GM21367 (cell line): ENCODE data around the gene ODF2.

Experiments used
- ATAC-seq: cut with Tn5 transposase; IDR thresholded peaks from one replicate; pipeline ENCODE4 v1.9.1; 2021; ENCODE audit not compliant: unreplicated experiment

Gene ODF2

DNA sequence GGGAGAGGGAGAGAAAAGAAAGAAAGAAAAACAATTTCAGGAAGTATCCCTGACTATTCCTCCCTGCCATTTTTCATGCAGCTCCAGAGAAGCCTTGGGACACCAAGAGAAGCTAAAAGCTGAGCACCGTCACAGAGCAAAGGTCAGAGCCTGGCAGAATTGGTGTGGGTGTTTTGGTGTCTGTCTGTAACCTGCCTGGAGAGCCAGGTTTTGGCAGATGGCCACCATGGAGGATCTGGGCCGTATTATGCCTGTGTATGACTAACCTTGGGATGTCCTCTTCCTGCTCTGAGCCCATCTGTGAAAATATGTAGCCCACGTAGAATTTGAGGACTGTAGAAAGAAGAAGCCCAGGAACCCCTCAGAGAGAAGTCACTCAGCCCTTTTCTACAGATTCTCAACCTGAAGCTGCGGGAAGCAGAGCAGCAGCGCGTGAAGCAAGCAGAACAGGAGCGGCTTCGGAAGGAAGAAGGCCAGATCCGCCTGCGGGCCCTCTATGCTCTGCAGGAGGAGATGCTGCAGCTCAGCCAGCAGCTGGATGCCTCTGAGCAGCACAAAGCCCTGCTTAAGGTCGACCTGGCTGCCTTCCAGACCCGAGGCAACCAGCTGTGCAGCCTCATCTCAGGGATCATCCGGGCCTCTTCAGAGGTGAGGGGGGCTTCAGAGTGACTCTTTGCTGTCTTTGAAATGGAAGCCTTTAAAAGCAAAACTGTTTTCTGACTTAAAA is 67.6 kb downstream of the ODF2 start:
- no peak for ATAC-seq

DNA sequence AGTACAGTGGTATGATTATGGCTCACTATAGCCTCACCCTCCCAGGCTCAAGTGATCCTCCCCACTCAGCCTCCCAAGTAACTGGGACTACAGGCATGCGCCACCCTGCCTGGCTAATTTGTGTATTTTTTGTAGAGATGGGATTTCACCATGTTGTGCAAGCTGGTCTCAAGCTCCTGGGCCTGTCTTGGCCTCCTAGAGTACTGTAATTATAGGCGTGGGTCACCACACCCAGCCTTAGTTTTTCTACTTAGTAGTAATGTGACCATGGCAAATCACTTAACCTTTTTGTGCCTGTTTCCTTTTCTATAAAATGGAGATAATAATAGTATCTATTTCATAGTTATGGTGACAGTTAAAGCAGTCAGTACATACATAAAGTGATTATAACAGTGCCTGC is 70.9 kb downstream of the ODF2 start:
- ATAC-seq: no peak

DNA sequence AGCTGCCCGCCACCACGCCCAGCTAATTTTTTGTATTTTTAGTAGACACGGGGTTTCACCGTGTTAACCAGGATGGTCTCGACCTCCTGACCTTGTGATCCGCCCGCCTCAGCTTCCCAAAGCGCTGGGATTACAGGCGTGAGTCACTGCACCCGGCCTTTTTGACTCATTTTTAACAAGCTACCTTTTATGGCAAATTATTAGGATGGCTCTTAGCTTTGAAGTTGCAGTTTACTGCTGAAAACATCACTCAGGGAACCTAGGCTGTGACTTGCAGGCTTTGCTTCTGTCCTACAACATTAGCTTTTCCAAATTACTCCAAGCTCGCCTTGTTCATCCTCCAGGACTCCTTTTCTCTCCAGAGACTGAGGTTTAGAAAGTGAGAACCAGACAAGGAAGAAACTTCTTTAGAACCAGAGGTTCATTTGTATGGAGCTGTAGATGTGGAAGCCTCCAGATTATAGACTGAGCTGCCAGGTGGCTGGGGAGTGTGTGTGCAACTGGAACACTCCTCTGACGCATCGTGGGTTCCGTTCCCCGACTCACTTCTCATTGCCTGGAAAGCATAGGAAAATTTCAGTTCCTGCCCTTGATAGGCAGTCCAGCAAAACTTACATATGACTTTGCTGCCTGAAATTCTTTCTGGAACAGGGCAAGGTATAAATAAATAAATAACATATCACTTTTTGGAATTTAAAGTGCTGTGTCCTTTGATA is 72.8 kb downstream of the ODF2 start:
- ATAC-seq: no peak

DNA sequence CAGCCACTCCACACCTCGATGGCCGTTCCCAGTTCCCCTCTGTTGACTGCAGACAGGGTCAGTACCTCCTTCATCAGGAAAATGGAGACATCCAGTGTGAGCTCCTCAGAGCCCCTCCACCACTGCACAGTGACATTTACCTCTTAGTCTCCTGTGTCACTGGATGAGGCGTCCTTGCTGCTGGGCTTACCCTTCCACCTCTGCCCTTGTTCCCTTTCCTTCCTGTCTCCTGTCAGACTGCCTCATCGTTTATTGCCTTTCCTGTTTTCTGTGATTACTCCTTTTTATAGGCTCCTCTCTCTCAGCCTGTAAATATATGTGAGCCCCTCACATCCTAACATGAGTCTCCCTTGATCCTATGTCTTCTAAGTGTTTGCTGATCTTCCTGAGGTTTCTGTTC is 73.4 kb downstream of the ODF2 start:
- no peak for ATAC-seq

DNA sequence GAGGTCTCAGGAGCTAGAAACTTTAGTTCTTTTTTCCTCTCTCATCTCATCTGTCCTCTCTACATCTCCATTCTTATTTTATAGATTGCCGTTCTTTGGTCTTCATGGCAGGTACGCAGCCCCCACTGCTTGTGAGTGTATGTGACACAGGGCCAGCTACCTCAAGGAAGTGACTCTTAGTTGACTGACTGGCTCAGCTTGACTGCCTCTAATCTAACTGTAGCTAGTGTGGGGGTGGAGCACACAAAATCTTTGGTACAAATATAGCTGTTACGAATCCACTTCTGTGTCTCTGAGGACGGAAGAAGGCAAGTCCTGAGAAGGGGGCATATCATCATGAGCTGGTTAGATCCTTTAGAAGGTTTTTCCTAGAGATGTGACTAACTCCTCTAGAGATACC is 76.8 kb downstream of the ODF2 start:
- ATAC-seq: no peak

DNA sequence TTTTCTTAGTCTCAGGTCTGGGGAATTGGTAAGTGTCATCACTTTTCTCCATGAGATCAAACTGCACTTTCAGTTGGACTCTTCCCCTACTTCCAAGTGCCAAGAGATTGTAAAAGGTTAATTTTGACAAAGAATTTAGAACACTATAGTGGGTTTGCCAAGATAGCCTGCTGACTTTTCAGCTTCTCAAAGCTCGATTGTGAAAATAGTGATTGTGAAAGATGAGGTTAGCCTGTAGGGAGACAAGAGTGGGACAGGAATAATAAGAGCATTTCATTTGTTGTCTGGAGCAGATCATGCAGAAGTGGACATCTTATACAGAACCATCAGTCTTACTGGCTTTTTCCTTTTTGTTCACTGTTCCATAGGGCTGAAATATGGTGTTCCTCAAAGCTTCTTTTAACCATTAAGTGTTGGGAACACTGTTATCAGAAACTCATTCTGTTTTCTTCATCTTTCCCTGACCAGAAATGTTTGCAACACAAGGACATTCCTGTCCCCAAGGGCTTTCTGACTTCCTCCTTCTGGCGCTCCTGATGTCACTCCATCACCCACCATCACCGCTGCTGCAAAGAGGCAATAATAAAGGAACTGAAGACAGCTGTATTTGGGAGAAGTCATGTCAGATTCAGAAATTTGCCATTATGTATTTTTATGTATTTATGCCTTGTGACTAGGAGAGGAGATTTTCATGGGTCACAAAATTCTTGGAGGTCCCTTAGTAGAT is 85.0 kb downstream of the ODF2 start:
- ATAC-seq: no peak

DNA sequence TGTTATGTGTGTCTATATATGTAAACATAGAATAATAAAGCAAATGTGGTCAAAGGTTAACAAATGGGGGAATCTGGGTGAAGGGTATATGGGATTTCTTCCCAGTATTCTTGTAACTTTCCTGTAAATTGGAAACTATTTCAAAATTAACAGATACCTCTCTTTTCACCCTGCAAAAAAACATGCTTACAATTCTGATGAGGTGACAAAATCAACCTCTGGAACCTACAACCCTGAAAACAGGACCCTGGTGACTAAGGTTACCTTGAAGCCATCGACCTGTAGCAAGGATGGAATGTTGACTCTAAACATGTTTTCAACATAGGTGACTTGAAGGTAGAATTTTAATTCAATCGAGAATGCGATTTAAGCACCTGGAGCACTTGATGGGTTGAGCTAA is 90.7 kb downstream of the ODF2 start:
- no peak for ATAC-seq

DNA sequence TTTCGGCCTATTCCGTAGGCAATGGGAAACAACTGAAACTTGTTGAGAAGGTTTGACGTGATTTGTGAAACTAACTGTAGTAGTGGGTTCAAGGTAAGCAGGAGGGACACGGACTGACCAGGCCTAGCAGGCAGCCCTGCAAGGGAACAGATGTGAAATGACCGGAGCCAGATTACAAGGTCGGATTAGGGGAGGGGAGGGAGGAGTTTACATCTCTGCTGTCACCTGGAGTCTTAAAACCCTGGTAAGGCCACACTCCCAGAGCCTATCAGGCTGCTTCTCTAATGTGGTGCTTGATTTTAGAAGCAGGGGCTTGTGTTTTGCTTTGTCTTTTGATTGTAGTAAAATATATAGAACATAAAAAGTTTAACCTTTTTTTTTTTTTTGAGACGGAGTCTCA is 93.1 kb downstream of the ODF2 start:
- no peak for ATAC-seq

DNA sequence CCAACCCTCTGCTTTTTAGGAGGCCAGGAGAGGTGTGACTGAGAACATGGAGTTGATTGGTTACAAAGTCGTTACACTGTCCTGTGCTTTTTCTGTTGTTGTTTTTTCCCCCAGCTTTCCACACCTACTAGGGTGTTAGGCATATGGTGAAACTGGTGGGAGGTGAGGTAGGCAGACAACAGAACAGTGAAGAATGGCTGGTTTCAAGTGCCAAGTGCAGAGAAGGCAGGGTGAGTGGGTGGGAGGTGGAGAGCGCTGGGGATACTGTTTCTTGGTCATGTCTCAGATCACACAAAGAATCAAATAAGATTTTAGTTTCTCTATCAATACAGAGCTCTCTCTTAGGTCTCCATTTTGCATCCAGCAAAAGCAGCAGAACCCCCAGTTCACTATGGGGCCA is 94.4 kb downstream of the ODF2 start:
- ATAC-seq: no peak
